HEK293T (cell line): ENCODE results near the gene CFAP61.

Source experiments
- CTCF ChIA-PET: fragments of 350-600 bp; formaldehyde crosslinking; extraction: SDS; loops from one replicate; lab custom pipeline; 2021; ENCODE audit warnings: antibody characterized with exemption, inconsistent platforms; lab: Yijun Ruan, JAX
- POLR2A ChIA-PET: fragments of 350-600 bp; formaldehyde crosslinking; extraction: SDS; loops from one replicate; lab custom pipeline; 2020; ENCODE audit warnings: antibody characterized with exemption, inconsistent platforms; lab: Yijun Ruan, JAX
- DNase-seq: peaks from one replicate; pipeline ENCODE4 v3.0.0; 2012; ENCODE audit warnings: mixed read lengths; ENCODE audit errors: extremely low spot score
- ARNT ChIP-seq: fragments of 450-650 bp; IDR thresholded peaks from 2 replicates; pipeline ENCODE4 v1.6.1; 2017; ENCODE audit warnings: mild to moderate bottlenecking
- BHLHE40 ChIP-seq: fragments of 450-650 bp; IDR thresholded peaks from 2 replicates; pipeline ENCODE4 v1.6.1; 2016; ENCODE audit warnings: mild to moderate bottlenecking, moderate library complexity, borderline replicate concordance
- CTBP1 ChIP-seq: fragments of 450-650 bp; IDR thresholded peaks from 2 replicates; pipeline ENCODE4 v1.6.1; 2016; ENCODE audit warnings: borderline replicate concordance
- ELF4 ChIP-seq: fragments of 450-650 bp; IDR thresholded peaks from 2 replicates; pipeline ENCODE4 v1.6.1; 2017; ENCODE audit warnings: antibody characterized with exemption
- FOXA1 ChIP-seq: fragments of 450-650 bp; IDR thresholded peaks from 2 replicates; pipeline ENCODE4 v1.6.1; 2016; ENCODE audit warnings: mild to moderate bottlenecking
- FOXK2 ChIP-seq: fragments of 450-650 bp; IDR thresholded peaks from 2 replicates; pipeline ENCODE4 v1.6.1; 2016; ENCODE audit warnings: mild to moderate bottlenecking
- FOXM1 ChIP-seq: fragments of 450-650 bp; IDR thresholded peaks from 2 replicates; pipeline ENCODE4 v1.6.1; 2017; ENCODE audit warnings: mild to moderate bottlenecking, borderline replicate concordance
- HDGF ChIP-seq: fragments of 450-650 bp; IDR thresholded peaks from 2 replicates; pipeline ENCODE4 v1.6.1; 2017; ENCODE audit warnings: antibody characterized with exemption, borderline replicate concordance
- L3MBTL2 ChIP-seq: fragments of 450-650 bp; conservative IDR thresholded peaks from 2 replicates; pipeline ENCODE4 v1.6.1; 2016; ENCODE audit warnings: mild to moderate bottlenecking
- LEF1 ChIP-seq: fragments of 450-650 bp; IDR thresholded peaks from 2 replicates; pipeline ENCODE4 v1.6.1; 2017; ENCODE audit warnings: mild to moderate bottlenecking, borderline replicate concordance
- NFRKB ChIP-seq: fragments of 450-650 bp; IDR thresholded peaks from 2 replicates; pipeline ENCODE4 v1.6.1; 2016; ENCODE audit warnings: mild to moderate bottlenecking, moderate library complexity
- SP1 ChIP-seq: fragments of 450-650 bp; IDR thresholded peaks from 2 replicates; pipeline ENCODE4 v1.6.1; 2017
- SUZ12 ChIP-seq: fragments of 450-650 bp; IDR thresholded peaks from 2 replicates; pipeline ENCODE4 v1.6.1; 2016; ENCODE audit warnings: mild to moderate bottlenecking
- TARDBP ChIP-seq: fragments of 450-650 bp; IDR thresholded peaks from 2 replicates; pipeline ENCODE4 v1.6.1; 2016
- ZNF384 ChIP-seq: fragments of 450-650 bp; IDR thresholded peaks from 2 replicates; pipeline ENCODE4 v1.6.1; 2016
- TF ChIP-seq, protein P1 (sequence below): fragments of 450-650 bp; IDR thresholded peaks from 2 replicates; pipeline ENCODE4 v1.6.1; 2016

Gene CFAP61

DNA sequence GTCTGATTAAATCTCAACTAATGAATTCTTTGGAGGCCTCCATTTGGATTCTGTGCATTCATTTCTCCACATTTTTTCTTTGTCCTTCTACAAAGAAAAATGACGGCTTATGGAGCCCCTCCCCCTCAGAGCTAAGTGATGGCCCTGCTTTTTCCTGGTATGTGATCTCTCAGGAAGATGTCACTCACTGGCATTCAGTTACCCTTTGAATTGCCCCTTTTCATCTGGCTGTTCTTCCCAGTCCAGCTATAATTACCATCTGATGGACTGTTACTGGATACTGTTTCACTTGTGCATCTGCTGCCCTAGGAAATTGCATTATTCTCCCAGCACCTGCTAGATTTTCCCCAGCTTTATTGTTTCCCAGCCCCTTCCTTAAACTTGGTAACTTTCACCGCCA lies 151.9 kb downstream of the CFAP61 start:
- DNase-seq = no peak
- TF ChIP-seq HDGF (no peak), SP1 (no peak), ZNF384 (no peak), FOXA1 (no peak), L3MBTL2 (no peak), NFRKB (no peak), FOXM1 (no peak), BHLHE40 (no peak), FOXK2 (no peak), CTBP1 (no peak), ELF4 (no peak), LEF1 (no peak), TARDBP (no peak)
- TF ChIP-seq, protein P1, sequence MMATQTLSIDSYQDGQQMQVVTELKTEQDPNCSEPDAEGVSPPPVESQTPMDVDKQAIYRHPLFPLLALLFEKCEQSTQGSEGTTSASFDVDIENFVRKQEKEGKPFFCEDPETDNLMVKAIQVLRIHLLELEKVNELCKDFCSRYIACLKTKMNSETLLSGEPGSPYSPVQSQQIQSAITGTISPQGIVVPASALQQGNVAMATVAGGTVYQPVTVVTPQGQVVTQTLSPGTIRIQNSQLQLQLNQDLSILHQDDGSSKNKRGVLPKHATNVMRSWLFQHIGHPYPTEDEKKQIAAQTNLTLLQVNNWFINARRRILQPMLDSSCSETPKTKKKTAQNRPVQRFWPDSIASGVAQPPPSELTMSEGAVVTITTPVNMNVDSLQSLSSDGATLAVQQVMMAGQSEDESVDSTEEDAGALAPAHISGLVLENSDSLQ = no peak
- ChIA-PET POLR2A (no interaction called here), CTCF (no interaction called here)

DNA sequence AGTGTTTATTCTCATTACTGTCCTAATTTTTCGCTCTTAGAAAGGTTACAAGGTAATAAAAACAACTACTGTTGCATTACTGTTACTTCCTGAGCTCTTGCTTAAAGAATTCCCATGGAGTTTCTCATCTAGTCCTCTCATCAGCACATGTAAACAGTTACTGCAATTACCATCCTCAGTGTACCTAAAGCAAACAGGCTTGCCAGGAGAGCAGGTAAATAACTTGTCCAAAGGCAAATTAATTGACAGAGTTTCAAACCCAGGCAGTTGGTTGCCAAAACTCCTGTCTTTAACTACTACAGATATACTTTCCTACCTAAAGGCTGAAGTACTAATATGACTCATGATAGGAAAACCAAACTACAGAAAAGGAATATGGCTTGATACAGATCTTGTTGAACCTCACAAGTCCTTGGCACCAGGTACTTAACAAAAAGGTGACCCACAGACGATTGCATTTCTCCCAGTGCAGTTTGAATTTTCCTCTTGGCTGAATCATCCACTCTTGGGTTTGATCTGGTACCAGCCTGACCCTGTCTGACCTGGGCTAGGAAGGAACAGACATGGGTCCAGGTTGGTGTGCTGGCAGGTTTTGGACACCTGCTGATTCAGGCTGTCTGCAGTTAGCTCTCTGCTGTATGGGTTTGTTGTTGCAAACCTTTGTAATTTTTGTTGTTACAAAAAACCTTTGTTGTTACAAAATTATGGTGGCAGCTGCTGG lies 153.0 kb downstream of the CFAP61 start:
- TF ChIP-seq CTBP1 (no peak), FOXA1 (no peak), L3MBTL2 (no peak), LEF1 (no peak), BHLHE40 (no peak), SUZ12 (no peak), ARNT (no peak), HDGF (no peak), FOXM1 (no peak)
- POLR2A ChIA-PET = no interaction called here
- CTCF ChIA-PET = no interaction called here
- no peak for DNase-seq

DNA sequence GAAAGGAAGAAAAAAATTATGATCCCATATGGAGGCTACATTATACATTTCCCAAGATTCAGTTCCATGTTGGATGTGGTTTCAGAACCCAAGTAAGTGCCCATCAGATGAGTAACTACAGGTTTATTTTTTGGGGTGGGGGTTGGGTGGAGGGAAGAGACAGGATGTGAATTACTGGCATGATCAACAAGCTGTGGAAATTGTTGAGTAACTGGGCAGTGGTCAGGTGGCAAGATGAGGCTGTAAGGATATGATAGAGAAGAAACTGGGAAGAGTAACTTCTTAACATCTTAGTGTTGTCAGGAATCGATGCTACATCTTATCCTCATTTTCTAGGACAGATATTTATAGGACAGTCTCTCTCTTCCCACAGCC lies 153.5 kb downstream of the CFAP61 start:
- CTCF ChIA-PET = no interaction called here
- POLR2A ChIA-PET = no interaction called here
- TF ChIP-seq L3MBTL2 (no peak), TARDBP (no peak), FOXK2 (no peak), FOXM1 (no peak), FOXA1 (no peak), CTBP1 (no peak), HDGF (no peak), SP1 (no peak), LEF1 (no peak), ARNT (no peak), NFRKB (no peak), ELF4 (no peak), ZNF384 (no peak), SUZ12 (no peak), BHLHE40 (no peak)
- TF ChIP-seq, protein P1 = no peak
- DNase-seq = no peak

DNA sequence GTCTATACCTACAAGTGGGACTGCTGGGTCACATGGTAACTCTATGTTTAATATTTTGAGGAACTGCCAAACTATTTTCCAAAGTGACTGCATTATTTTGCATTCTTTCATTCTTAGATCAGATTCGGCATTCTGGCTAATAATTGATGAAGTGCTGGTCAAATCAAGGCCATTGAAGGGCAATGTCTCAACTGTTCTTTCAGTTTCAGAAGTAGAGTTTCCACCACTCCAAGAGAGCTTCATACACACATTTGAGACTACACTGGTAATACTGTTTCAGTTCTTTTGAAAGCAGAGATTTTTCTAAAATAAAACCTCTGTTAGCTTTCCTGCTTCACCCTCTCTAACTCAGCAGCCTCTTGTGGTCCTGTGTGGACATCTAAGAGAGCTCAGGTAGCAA lies 154.5 kb downstream of the CFAP61 start:
- no peak for DNase-seq
- CTCF ChIA-PET = interaction anchor here (0.6 kb wide), 1 partner anchor 317 kb away, joined by 3 read pairs; no protein-coding TSS in a partner anchor
- TF ChIP-seq ZNF384 (no peak), FOXK2 (no peak), TARDBP (no peak), ELF4 (no peak), ARNT (no peak), FOXM1 (no peak), SUZ12 (no peak), CTBP1 (no peak), L3MBTL2 (no peak), HDGF (no peak), BHLHE40 (no peak), SP1 (no peak), LEF1 (no peak), FOXA1 (no peak), NFRKB (no peak)
- TF ChIP-seq, protein P1 = no peak
- POLR2A ChIA-PET = no interaction called here

DNA sequence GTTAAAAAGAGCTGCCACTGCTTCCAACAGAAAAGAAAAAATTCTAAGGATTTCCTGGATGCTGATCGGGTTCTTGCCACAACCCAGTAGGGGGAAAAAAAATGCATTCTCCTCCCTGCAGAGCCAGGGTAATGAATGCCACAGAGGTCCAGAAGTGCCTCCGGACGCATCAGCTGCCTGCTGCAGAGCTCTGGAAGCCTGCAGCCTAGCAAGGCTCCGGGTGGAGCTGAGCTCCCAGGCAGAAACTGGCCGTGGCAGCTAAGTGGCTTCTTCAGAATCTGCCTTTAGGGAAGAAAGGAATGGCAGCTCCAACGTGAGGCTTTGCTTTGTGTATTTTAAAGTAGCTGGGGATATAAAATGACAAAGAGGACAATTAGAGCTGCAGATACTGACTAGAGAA lies 155.0 kb downstream of the CFAP61 start:
- TF ChIP-seq CTBP1 (no peak), FOXA1 (no peak), NFRKB (no peak), SUZ12 (no peak), FOXK2 (no peak), TARDBP (no peak), LEF1 (no peak), ZNF384 (no peak), ARNT (no peak), FOXM1 (no peak), ELF4 (no peak), SP1 (no peak), L3MBTL2 (no peak), BHLHE40 (no peak), HDGF (no peak)
- TF ChIP-seq, protein P1 = no peak
- ChIA-PET CTCF (interaction anchor here (0.6 kb wide), 1 partner anchor 317 kb away, joined by 3 read pairs; no protein-coding TSS in a partner anchor), POLR2A (no interaction called here)
- no peak for DNase-seq
